IPS-NIHi7 (cell line): ENCODE results near the gene NEAT1.

Experiments used
- DNase-seq: peaks from one replicate; pipeline ENCODE4 v3.0.0; 2012; ENCODE audit warnings: mixed read lengths; ENCODE audit errors: extremely low spot score

The NEAT1 gene

DNA sequence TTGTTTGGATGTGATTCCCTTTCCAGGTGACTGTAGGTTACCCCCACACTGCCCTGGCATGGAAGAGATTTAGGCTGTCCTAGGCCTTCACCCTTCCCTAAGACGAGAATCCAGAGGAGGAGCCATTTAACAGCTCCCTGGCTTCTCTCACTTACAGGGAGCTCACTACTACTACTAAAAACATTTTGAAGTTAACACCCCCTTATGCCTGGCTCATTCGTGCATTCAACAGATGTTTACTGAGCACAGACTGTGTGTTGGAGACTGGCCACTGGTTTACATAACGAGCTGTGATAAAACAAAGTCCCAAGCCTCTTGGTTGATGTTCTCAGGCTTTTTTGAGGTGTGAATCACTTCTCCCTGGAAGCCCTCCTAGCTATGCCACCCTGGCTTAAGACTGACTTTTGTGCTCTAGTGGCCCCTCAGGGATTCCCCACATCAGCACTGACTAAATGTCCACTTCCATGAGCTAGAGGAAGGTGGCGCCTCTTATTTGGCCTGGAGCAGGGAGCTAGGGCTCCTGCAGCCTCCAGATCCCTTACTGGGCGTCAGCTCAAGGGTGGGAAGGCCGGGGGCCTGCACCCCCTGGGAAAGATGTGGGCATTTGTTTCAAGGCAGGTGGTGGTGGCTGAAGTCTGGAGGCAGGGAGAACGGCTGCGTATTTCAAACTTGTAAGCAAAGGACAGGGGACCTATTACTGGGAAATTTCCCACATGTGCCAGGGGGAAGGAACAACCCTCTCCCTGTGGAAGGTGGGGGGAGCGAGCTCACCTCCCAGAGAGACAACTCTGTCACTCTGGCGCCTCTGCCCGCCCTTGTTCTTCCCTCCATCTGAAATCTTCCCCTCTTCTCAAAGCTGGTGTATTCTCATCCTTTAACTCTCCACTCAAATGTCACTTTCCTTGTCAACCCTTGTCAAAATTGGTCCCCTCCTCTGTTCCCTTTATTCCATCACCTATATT is 56.9 kb downstream of the NEAT1 start:
- DNase-seq, result peak; percentile 44

DNA sequence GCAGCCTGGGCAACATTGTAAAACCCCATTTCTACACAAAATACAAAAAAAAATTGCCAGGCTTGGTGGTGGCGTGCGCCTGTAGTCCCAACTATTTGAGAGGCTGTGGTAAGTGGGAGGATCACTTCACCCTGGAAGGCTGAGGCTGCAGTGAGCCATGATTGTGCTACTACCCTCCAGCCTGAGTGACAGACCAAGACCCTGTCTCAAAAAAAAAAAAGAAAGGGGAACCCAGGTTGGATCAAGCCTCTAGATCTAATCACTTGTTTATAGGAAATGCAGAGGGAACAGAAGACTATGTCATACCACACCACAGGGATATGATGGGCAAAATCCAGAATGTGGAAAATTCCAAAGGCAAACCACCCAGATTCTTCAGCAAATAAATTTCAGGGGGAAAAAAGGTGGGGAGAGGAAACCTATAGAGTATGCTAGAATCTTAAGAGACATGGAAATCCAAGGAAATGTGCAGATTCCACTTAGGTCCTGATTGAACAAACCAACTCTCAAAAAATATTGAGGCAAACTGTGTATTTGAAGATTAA is 59.8 kb downstream of the NEAT1 start:
- DNase-seq, result no peak

DNA sequence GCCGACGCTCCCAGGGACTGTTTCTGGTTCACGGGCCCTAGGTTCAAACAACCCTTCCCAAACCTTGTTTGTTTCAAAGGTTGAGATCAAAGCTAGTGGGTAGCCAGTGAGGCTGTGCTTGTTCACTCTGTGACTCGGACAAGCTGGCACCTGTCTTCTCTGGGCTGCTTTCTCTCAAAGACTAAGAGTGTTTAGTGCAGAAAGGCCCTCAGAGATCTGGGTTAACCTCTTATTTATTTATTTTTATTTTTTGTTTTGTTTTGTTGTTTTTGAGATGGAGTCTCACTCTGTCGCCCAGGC is 63.3 kb downstream of the NEAT1 start:
- DNase-seq, result no peak

DNA sequence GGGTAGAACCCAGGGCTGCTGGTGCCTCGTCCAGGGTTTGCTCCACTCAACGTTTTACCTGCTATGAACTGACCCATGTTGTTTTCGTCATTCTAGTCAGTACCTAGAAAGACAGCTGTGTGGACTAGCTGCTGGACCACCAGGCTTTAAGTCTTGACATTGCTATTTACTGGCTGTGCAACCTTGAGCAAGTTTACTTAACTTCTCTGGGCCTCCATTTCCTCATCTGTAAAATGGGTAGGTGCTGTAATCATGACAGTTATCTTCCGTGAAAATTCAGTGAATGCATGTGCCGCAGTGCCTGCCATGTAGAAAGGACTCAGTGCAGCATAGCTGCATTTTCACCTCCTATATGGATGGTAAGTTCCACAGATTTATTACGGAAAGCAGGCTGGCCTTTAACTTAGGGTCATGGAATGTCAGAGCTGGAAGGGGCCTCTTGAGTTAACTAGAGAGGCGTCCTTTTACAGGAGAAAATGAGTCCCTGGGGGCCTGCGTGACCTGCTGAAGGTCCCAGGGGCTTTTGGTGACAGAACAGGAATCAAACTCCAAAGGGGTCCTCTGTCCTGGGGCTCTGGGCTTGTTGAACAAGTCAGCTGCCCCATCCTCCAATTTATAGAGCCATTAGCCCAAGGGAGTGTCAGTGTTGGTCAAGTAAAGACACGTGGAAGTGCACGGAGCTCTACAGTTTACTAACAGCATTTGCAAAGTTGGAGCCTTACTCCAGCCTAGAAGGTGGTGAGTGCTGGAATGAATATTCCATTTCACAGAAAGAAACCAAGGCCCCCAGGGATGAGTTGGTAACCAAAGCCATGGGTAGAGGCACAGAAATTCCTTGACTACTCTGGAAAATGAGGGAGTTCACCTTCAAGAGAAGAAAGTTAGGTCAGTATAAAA is 64.2 kb downstream of the NEAT1 start:
- DNase-seq, result no peak

DNA sequence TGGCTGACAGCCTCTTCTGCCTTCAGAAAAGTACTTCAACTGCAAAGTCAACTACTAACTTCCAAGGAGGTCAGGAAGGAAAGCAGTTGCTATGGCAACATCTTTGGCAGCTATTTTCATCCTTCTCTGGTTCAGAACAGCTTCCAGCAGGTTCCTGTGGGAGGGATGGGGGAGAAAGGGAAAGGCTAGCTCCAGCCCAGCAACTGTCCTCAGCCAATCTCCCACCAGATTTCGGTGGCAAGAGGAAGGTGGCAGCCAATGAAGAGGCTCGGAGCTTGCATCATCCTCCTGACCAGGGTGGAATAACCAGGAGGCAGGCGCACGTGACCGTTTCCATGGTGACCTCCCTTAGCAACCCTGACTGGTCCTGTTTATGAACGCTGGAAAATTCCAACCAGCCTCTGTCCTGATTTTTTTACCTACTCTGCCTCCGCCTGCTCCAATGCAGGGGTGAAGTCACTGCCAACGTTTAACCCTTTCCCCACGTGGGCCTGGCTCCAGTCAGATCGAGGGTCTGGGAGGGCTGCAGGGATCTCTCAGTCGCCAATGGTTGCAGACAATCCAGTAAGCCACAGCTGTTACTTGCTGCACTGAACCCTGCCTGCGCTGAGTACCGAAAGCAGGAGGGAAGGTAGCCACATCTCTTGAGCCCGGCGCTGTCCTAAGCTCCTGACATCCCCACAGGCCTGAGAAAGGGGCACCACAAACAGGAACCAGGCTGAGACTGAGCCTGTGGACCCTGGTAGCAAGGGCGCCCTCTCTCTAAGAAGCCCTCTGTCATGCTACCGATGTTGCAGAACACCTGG is 65.1 kb downstream of the NEAT1 start:
- peak; percentile 95 for DNase-seq

- DNase-seq, result no peak
Measured at GRCh38 chr11:65488273-65489034, 65.9 kb downstream of the NEAT1 start.

- DNase-seq, result no peak
Measured at GRCh38 chr11:65489035-65489705, 66.6 kb downstream of the NEAT1 start.

DNA sequence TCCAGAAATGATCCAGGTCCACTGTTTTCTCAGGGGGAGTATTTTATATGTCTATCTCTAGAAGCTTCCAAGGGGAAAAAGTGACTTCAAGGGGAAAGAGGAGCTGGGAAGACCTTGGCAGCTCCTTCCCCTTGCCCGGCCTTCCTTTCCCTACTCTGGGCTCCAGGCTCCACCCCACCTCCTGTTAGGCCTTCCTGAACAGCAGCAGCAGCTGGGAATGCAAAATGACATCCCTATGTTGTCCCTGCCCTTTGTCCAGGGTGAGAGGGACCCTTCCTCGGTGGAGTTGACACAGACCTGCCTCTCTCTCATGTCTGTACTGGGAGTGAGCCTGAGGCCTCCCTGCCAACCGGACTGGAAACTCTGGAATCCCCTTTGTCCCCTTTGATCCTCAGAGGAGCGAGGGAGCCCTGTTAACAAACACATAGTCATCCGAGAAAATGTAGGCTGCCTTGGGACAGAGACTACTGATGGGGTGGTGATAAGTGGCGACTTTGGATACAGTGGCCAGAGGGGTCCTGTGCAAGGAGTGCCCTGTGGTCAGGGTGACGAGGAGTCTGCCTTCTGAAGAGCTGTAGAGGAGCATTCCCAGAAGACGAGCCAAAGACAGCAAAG is 67.2 kb downstream of the NEAT1 start:
- no peak for DNase-seq

DNA sequence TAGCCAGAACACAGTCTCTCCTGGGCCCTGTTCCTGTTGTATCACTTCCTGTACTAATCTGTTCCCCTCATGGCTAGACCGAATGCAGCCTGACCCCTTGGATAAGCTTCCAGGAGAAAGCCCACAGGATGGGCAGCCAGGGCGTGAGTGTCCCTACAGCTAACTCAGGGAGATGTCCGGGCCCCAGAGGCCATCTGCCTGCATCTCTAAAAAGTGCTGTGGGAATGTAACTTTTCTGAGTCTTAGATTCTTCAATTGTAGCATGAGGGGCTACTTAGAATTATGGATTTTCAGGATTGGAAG is 68.5 kb downstream of the NEAT1 start:
- no peak for DNase-seq

GRCh38 chr11:65491614-65492386 is 69.2 kb downstream of the NEAT1 start:
- DNase-seq, result no peak

DNA sequence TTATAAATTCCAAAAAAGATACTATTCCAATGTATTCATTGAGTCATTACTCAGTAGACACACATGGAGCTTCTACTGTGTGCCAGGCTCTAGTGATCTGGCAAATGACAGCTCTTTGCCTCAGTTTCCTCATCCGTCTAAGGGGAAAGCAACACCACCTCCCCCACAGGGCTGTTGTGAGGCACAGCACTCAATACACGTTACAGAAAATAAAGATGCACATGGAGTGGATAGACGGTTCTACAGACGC is 69.7 kb downstream of the NEAT1 start:
- DNase-seq, result no peak

- DNase-seq, result no peak
Measured at GRCh38 chr11:65492637-65493366, 70.2 kb downstream of the NEAT1 start.

GRCh38 chr11:65493367-65494176 is 71.0 kb downstream of the NEAT1 start:
- no peak for DNase-seq
